Measurements from ENCODE around the gene SLC17A8. TPM values are rescaled to one million over a fixed set of nuclear protein-coding genes. Genes with fewer than 3 reads are reported as not detected.

The SLC17A8 gene
- total RNA-seq, 1 experiment from 2014 or later, result not detected

- Histone ChIP-seq H2BK15ac (ENCODE audit: low read depth, low read length) (no peak overlapping the region), H3K27ac (ENCODE audit: insufficient read length, low read depth, low read length) (no peak overlapping the region), H2AFZ (ENCODE audit: low read length) (no peak overlapping the region), H4K8ac (replicated peaks; ENCODE audit: insufficient read length, low read depth, low read length) (no peak overlapping the region), H3K4me1 (ENCODE audit: insufficient read depth, low read length) (no peaks in the 10 kb centered on the region), H2AK5ac (ENCODE audit: insufficient read length, low read length) (no peak overlapping the region), H3K79me1 (ENCODE audit: insufficient read depth, low read depth, low read length, poor library complexity, severe bottlenecking) (no peaks in the 10 kb centered on the region), H3K18ac (ENCODE audit: insufficient read length, low read depth, low read length) (no peak overlapping the region), H3K4ac (ENCODE audit: low read depth, low read length) (no peak overlapping the region), H3K9ac (ENCODE audit: extremely low read depth, insufficient read length, low read length) (no peak overlapping the region), H3T11ph (ENCODE audit: low read length) (no peak overlapping the region), H3K79me2 (ENCODE audit: insufficient read depth, low read length) (no peaks in the 10 kb centered on the region), H4K5ac (ENCODE audit: insufficient read length, low read depth, low read length) (no peak overlapping the region), H3K23me2 (ENCODE audit: insufficient read length, low read depth, low read length, poor library complexity, severe bottlenecking) (no peaks in the 10 kb centered on the region), H4K91ac (ENCODE audit: insufficient read length, low read depth, low read length) (no peak overlapping the region), H3K9me3 (ENCODE audit: control insufficient read depth, low read depth, low read length) (no peaks in the 10 kb centered on the region), H3K27me3 (ENCODE audit: insufficient read depth, low read length) (no peaks in the 10 kb centered on the region; the same call in 1 of the 2 replicates), H3K14ac (ENCODE audit: insufficient read depth, low read length) (no peak overlapping the region), H2BK12ac (ENCODE audit: insufficient read length, low read depth, low read length) (no peak overlapping the region), H3K56ac (ENCODE audit: insufficient read length, low read depth, low read length) (no peak overlapping the region), H2BK20ac (ENCODE audit: low read depth, low read length, poor library complexity, severe bottlenecking) (no peak overlapping the region), H3K4me2 (ENCODE audit: insufficient read depth, insufficient read length, low read length) (no peak overlapping the region), H2BK120ac (ENCODE audit: low read depth, low read length, poor library complexity, severe bottlenecking) (no peak overlapping the region), H4K20me1 (ENCODE audit: control insufficient read depth, insufficient read depth, insufficient read length) (no peaks in the 10 kb centered on the region), H3K23ac (ENCODE audit: insufficient read length, low read depth, low read length) (no peak overlapping the region), H2BK5ac (ENCODE audit: insufficient read length, low read length) (no peak overlapping the region)
- Mint-ChIP-seq H3K36me3 (ENCODE audit: insufficient read depth in 1 of 3, low read depth in 3 of 3) (no peaks in the 10 kb centered on the region), H3K9me3 (no peaks in the 10 kb centered on the region), H3K4me1 (no peaks in the 10 kb centered on the region), H3K27ac (peak overlapping the region in 1 of 3 experiments; percentile 34; a peak in 1 of 7 replicates), H3K27me3 (ENCODE audit: low read depth) (no peaks in the 10 kb centered on the region), H3K4me3 (no peak overlapping the region)
- WGBS (ENCODE audit: extremely low coverage, insufficient read length, low lambda C conversion rate), result no CpG with 5 or more reads among the region's 3 CpGs
- TF ChIP-seq, protein P1, sequence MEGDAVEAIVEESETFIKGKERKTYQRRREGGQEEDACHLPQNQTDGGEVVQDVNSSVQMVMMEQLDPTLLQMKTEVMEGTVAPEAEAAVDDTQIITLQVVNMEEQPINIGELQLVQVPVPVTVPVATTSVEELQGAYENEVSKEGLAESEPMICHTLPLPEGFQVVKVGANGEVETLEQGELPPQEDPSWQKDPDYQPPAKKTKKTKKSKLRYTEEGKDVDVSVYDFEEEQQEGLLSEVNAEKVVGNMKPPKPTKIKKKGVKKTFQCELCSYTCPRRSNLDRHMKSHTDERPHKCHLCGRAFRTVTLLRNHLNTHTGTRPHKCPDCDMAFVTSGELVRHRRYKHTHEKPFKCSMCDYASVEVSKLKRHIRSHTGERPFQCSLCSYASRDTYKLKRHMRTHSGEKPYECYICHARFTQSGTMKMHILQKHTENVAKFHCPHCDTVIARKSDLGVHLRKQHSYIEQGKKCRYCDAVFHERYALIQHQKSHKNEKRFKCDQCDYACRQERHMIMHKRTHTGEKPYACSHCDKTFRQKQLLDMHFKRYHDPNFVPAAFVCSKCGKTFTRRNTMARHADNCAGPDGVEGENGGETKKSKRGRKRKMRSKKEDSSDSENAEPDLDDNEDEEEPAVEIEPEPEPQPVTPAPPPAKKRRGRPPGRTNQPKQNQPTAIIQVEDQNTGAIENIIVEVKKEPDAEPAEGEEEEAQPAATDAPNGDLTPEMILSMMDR (conservative IDR thresholded peaks at IDR 0.05), result no peak
- DNase-seq, result no peak
Observed at GRCh38 chr12:100453951-100454350, 97.1 kb downstream of the SLC17A8 start.
